ENCODE results near the gene CTNND2. TPM values are rescaled to one million over a fixed set of nuclear protein-coding genes. Genes with fewer than 3 reads are reported as not detected.

The CTNND2 gene
- total and polyA plus RNA-seq, 9 of the 15 experiments (the other 6 are each of a cell fraction or from before 2014, with no cell fraction given), result 0.03 to 0.35 TPM; not detected in 7

GRCh38 chr5:10936081-10936855, 968.0 kb downstream of the CTNND2 start:
- no peaks in the 10 kb centered on the region for H3K4me1 ChIP-seq (replicated peaks in 1 of 2; ENCODE audit: control insufficient read depth in 2 of 2, insufficient read depth in 2 of 2, low read length in 2 of 2)
- H3K9me3 ChIP-seq (replicated peaks; ENCODE audit: control insufficient read depth, insufficient read depth, low read depth, low read length), result no peaks in the 10 kb centered on the region
- no TSS peak for BruUV-seq (replicated peaks)
- no peak overlapping the region for H2AFZ ChIP-seq (ENCODE audit: low read depth, low read length)
- H3K27ac ChIP-seq (ENCODE audit: extremely low read depth, low read depth, low read length), result no peak overlapping the region
- ATAC-seq (no peak), FAIRE-seq (no peak), DNase-seq (ENCODE audit: extremely low read depth in 1 of 4, low spot score in 3 of 4) (no peak)
- intact Hi-C loops (cut with micrococcal nuclease), result no loop called here
- WGBS (ENCODE audit: insufficient coverage, low coverage, missing lambda C conversion rate), result 9% methylated on average over 14 of the region's 14 CpGs
- CTCF ChIA-PET (ENCODE audit: low intra/inter-chr PET ratio), result no interaction called here
- no peaks in the 10 kb centered on the region; the same call in 1 of the 2 replicates for H4K20me1 ChIP-seq (replicated peaks; ENCODE audit: control insufficient read depth, insufficient read depth, low read length)
- no peak overlapping the region for H3K4me3 ChIP-seq
- TF ChIP-seq ZBTB33 (CRISPR knock-in tag; IDR thresholded peaks at IDR 0.05) (no peak), CXXC5 (CRISPR knock-in tag; IDR thresholded peaks at IDR 0.05) (no peak), XRCC3 (IDR thresholded peaks at IDR 0.05) (no peak), CTCF (IDR thresholded peaks at IDR 0.05 in 2 of 3, conservative IDR thresholded peaks at IDR 0.05 in 1 of 3; ENCODE audit: insufficient read depth in 2 of 3, low read depth in 1 of 3, low read length in 3 of 3) (no peak), EGR1 (conservative IDR thresholded peaks at IDR 0.05) (no peak), RBBP5 (IDR thresholded peaks at IDR 0.05; ENCODE audit: borderline replicate concordance, insufficient read depth, low read length, poor library complexity, severe bottlenecking) (no peak), RFX5 (IDR thresholded peaks at IDR 0.05; ENCODE audit: low read depth, low read length) (no peak), CREB1 (IDR thresholded peaks at IDR 0.05) (no peak), CREB1 (CRISPR knock-in tag; IDR thresholded peaks at IDR 0.05) (no peak), EWSR1 (IDR thresholded peaks at IDR 0.05; ENCODE audit: borderline replicate concordance, low read depth, partially characterized antibody) (no peak)
- in situ Hi-C loops (cut with MboI), result no loop called here
- no peaks in the 10 kb centered on the region for H3K36me3 ChIP-seq (ENCODE audit: control insufficient read depth, insufficient read depth, low read length)
- H3K9ac ChIP-seq (ENCODE audit: insufficient read depth in 1 of 2, low read depth in 2 of 2, low read length in 2 of 2), result no peak overlapping the region
- no peak overlapping the region for H3K4me2 ChIP-seq (ENCODE audit: insufficient read depth, low read length)
- POLR2A ChIA-PET, result interaction anchor here (1.4 kb wide), 1 partner anchor 8 kb away, joined by 3 read pairs; no protein-coding TSS in a partner anchor
- H3K79me2 ChIP-seq (ENCODE audit: control insufficient read depth, insufficient read depth, low read length), result no peaks in the 10 kb centered on the region
- no peaks in the 10 kb centered on the region for H3K9me1 ChIP-seq (ENCODE audit: control insufficient read depth, insufficient read depth, low read length)
- peaks cover 0 to 13% of the 10 kb centered on the region in 2 experiments; a peak in 2 of 5 replicates for H3K27me3 ChIP-seq (ENCODE audit: control insufficient read depth in 2 of 2, insufficient read depth in 2 of 2, low read length in 2 of 2)

Measured in K562 (cell line).